HL-60 (cell line): Measurements from ENCODE around the gene CXXC1.

Source experiments
- DNase-seq, 2 experiments: peaks; one replicate each; pipeline ENCODE4 v3.0.0-alpha.2; 2010 to 2020; ENCODE audit warnings: low read depth in 1 of 2, low spot score in 1 of 2
- H3K27ac ChIP-seq: fragments of 250-450 bp; sonication (Bioruptor Pico); replicated peaks from 2 replicates; pipeline ENCODE4 v1.5.1; 2020; ENCODE audit warnings: mild to moderate bottlenecking, moderate library complexity
- H3K27me3 ChIP-seq: fragments of 250-450 bp; sonication (Bioruptor Pico); 2 replicates; pipeline ENCODE4 v1.5.1; 2021; ENCODE audit warnings: mild to moderate bottlenecking, moderate library complexity; ENCODE audit not compliant: insufficient read depth, poor library complexity, severe bottlenecking
- H3K4me3 ChIP-seq: replicated peaks from 2 replicates; pipeline ENCODE4 v1.5.1; 2011; ENCODE audit warnings: mild to moderate bottlenecking, control low read depth, low read length; ENCODE audit not compliant: insufficient read depth
- CTCF ChIP-seq: IDR thresholded peaks from one replicate; pipeline ENCODE4 v1.5.1; 2011; ENCODE audit warnings: low read length, control low read depth, inconsistent platforms; ENCODE audit not compliant: insufficient read depth
- GABPA ChIP-seq: IDR thresholded peaks from 2 replicates; pipeline ENCODE4 v1.6.1; 2012; ENCODE audit warnings: low read depth
- POLR2AphosphoS5 ChIP-seq: IDR thresholded peaks from 2 replicates; pipeline ENCODE4 v1.6.1; 2012; ENCODE audit warnings: low read depth
- REST ChIP-seq: IDR thresholded peaks from 2 replicates; pipeline ENCODE4 v1.6.1; 2012; ENCODE audit warnings: low read depth; ENCODE audit not compliant: insufficient replicate concordance
- SPI1 ChIP-seq: IDR thresholded peaks from 2 replicates; pipeline ENCODE4 v1.6.1; 2012; ENCODE audit warnings: low read depth, mild to moderate bottlenecking, borderline replicate concordance

The CXXC1 gene

DNA sequence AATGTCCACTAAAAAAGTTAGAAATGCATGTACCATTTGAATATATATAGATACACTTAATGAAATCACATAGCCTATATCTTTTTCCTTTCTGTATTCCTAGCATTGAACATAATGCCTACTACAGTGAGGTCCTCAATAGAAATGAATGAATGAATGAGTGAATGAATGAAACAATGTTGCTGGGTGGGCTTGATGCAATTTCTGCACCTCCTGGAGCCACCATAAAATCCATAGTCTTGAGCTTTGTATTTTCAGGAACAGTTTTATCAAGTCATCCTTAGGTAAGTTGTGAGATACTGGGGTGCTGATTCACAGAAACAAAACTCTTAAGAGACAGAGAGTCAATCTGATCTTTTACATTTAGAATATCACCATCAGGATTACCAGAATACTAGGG is 24.5 kb downstream of the CXXC1 start:
- TF ChIP-seq REST: no peak
- no peak for TF ChIP-seq SPI1
- no peak for TF ChIP-seq POLR2AphosphoS5
- no peak for TF ChIP-seq CTCF
- TF ChIP-seq GABPA: no peak
- no peak for DNase-seq
- no peak overlapping the region for H3K27ac ChIP-seq
- H3K27me3 ChIP-seq: no peaks in the 10 kb centered on the region
- H3K4me3 ChIP-seq: no peak overlapping the region

GRCh38 chr18:50250935-50251334 is 36.6 kb downstream of the CXXC1 start:
- TF ChIP-seq REST (no peak), SPI1 (no peak), GABPA (no peak), POLR2AphosphoS5 (no peak), CTCF (no peak)
- DNase-seq: no peak

GRCh38 chr18:50249576-50249975 is 37.9 kb downstream of the CXXC1 start:
- TF ChIP-seq CTCF: no peak
- no peak for TF ChIP-seq REST
- no peak for TF ChIP-seq SPI1
- no peak for TF ChIP-seq GABPA
- no peak for TF ChIP-seq POLR2AphosphoS5
- no peak for DNase-seq
- H3K27me3 ChIP-seq: peaks cover 10% of the 10 kb centered on the region
- H3K4me3 ChIP-seq: no peak overlapping the region
- H3K27ac ChIP-seq: no peak overlapping the region

More at GRCh38 chr18:50250935-50251334, 36.6 kb downstream of the CXXC1 start:
- no peak overlapping the region for H3K27ac ChIP-seq
- H3K4me3 ChIP-seq: no peak overlapping the region
- H3K27me3 ChIP-seq: peaks cover 8% of the 10 kb centered on the region
